Ovary (tissue), 9 donors: ENCODE measurements around the gene FBXW5. TPM values are rescaled to one million over a fixed set of nuclear protein-coding genes. Genes with fewer than 3 reads are reported as not detected.

Experiments used
- DNase-seq, 5 donors: peaks; one replicate each; pipeline ENCODE4 v3.0.0-alpha.2; 2019 to 2020
- H3K27ac ChIP-seq, 2 donors: fragments of 200-600 bp; one replicate each; pipeline versions ENCODE4 v1.5.1 to v1.8.0; 2019 to 2022
- H3K27me3 ChIP-seq: fragments of 200-600 bp; one replicate; pipeline ENCODE4 v1.8.0; 2022
- H3K36me3 ChIP-seq: fragments of 200-600 bp; sonication (generic); one replicate; pipeline ENCODE4 v1.5.1; 2019
- H3K4me1 ChIP-seq: one replicate; pipeline ENCODE4 v1.8.1; 2013; ENCODE audit warnings: mild to moderate bottlenecking, moderate library complexity; ENCODE audit not compliant: insufficient read depth
- H3K4me3 ChIP-seq: fragments of 200-600 bp; sonication (generic); one replicate; pipeline ENCODE4 v1.5.1; 2017
- H3K9me3 ChIP-seq, 2 donors: fragments of 200-600 bp in 1 of 2; sonication (generic) in 1 of 2; one replicate each; pipeline versions ENCODE4 v1.5.1 to v1.8.1; 2013 to 2019; ENCODE audit warnings: mild to moderate bottlenecking in 1 of 2, moderate library complexity in 1 of 2
- EP300 ChIP-seq: sonication (generic); formaldehyde crosslinking; IDR thresholded peaks from one replicate; pipeline ENCODE4 v1.6.1; 2017; ENCODE audit warnings: antibody characterized with exemption
- POLR2A ChIP-seq: fragments of 450-650 bp; IDR thresholded peaks from one replicate; pipeline ENCODE4 v1.6.1; 2017; ENCODE audit warnings: antibody characterized with exemption, mild to moderate bottlenecking, moderate library complexity
- WGBS, 3 donors: extraction: QIAGEN DNeasy Blood & Tissue Kit in 1 of 3; methylation state at CpG; one replicate each; pipeline versions ENCODE4 v1.1.5 to v1.1.7; 2013 to 2017; 5-methylcytosine and 5-hydroxymethylcytosine counted together
- intact Hi-C, 4 donors: fragments of 100-400 bp; cut with DNase I; formaldehyde crosslinking; loops; one replicate each; pipeline versions ENCODE4 v1.11.0 to v1.15.1; 2022 to 2023
- polyA plus RNA-seq, 2 donors: library from polyadenylated mRNA; stranded (reverse); fragments of 200-250 nt in 1 of 2; fragments of 350-450 nt in 1 of 2; fragmentation: Illumina TruSeq in 1 of 2; extraction: RNeasy Lipid Tissue Mini Kit (QIAGEN cat#74804) in 1 of 2; gene quantifications; one replicate each; pipeline ENCODE4 v1.2.3, GENCODE V29; 2013 to 2014
- total RNA-seq, 7 donors: library from RNA; depleted of rRNA in 2 of 7; stranded (reverse); fragments of >200 nt in 2 of 7; fragmentation: NEBNext Ultra II Directional in 3 of 7; extraction: Animal tissue kit (Norgen Biotek cat#: 25700) in 3 of 7; gene quantifications; one replicate each; pipeline versions ENCODE4 v1.1.0 to v1.2.4, GENCODE V29; 2016 to 2023
- TF ChIP-seq, protein P1 (sequence below), 3 donors: fragments of 450-650 bp in 2 of 3; fragments of 200-600 bp in 1 of 3; IDR thresholded peaks; one replicate each; pipeline versions ENCODE4 v1.5.1 to v1.8.0; 2016 to 2022; ENCODE audit warnings: antibody characterized with exemption in 3 of 3, mild to moderate bottlenecking in 1 of 3
- donor health status: DM: no; HTN: no; CAD: no; lungs with moderate emphysema.
- donor health status: DM: no; HTN: no; CAD: no.
- donor health status: Bipolar disorder and iron deficiency.
- donor health status: DM: yes; HTN: yes; CAD: no.
- donor health status: DM: no; HTN: no; CAD: no.
- donor health status: DM: yes; HTN: yes; CAD: no.

Gene FBXW5
- total and polyA plus RNA-seq, 9 donors: 2.2 to 75.5 (median 60.5) TPM

DNA sequence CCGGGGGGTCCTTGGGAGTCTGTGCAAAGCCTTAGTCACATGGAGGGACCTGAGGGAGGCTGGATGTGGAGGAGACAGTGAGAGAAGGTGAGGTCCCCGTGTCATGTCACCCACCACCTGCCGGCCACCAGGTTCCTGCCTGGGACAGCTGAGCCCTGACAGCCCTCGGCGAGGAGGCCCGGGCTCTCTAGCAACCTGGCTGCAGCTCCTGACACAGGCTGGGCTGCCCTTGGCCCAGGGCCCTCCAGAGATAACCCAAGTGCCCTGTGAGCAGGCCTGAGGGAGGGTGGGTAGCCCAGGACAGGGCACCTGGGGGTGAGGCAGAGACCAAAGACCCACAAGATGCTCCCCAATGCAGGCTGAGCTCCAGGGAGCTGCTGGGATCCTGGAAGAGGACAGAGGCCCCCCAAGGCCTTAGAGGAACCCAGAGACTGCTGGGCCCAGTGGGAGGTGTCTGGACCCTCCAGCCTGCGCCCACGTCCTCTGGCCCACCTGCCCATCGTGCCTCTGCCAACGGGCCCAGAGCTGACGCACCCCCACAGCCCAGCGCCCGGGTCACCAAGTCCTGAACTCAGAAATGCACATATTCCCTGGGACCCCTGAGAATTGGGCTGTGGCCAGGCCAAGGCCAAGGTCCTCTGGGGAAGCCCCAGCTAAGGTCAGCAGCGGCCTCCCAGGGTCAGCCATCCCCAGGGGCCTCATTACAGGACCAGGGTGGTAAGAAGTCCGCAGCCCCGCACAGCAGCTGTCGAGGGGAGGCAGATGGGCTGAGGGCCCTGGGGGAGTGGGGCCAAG is 24.0 kb upstream of the FBXW5 start:
- no peaks in the 10 kb centered on the region for H3K9me3 ChIP-seq
- no peak for DNase-seq
- H3K36me3 ChIP-seq: no peaks in the 10 kb centered on the region
- H3K4me3 ChIP-seq: no peak overlapping the region
- no peak overlapping the region for H3K27ac ChIP-seq
- intact Hi-C loops: no loop called here
- TF ChIP-seq EP300: no peak
- TF ChIP-seq, protein P1, sequence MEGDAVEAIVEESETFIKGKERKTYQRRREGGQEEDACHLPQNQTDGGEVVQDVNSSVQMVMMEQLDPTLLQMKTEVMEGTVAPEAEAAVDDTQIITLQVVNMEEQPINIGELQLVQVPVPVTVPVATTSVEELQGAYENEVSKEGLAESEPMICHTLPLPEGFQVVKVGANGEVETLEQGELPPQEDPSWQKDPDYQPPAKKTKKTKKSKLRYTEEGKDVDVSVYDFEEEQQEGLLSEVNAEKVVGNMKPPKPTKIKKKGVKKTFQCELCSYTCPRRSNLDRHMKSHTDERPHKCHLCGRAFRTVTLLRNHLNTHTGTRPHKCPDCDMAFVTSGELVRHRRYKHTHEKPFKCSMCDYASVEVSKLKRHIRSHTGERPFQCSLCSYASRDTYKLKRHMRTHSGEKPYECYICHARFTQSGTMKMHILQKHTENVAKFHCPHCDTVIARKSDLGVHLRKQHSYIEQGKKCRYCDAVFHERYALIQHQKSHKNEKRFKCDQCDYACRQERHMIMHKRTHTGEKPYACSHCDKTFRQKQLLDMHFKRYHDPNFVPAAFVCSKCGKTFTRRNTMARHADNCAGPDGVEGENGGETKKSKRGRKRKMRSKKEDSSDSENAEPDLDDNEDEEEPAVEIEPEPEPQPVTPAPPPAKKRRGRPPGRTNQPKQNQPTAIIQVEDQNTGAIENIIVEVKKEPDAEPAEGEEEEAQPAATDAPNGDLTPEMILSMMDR (IDR thresholded peaks at IDR 0.05): no peak
- no peak for TF ChIP-seq POLR2A
- H3K27me3 ChIP-seq: no peaks in the 10 kb centered on the region
- WGBS, 3 donors: 54 to 60% (median 58%) methylated on average over 17 of the region's 17 CpGs
- no peaks in the 10 kb centered on the region for H3K4me1 ChIP-seq

DNA sequence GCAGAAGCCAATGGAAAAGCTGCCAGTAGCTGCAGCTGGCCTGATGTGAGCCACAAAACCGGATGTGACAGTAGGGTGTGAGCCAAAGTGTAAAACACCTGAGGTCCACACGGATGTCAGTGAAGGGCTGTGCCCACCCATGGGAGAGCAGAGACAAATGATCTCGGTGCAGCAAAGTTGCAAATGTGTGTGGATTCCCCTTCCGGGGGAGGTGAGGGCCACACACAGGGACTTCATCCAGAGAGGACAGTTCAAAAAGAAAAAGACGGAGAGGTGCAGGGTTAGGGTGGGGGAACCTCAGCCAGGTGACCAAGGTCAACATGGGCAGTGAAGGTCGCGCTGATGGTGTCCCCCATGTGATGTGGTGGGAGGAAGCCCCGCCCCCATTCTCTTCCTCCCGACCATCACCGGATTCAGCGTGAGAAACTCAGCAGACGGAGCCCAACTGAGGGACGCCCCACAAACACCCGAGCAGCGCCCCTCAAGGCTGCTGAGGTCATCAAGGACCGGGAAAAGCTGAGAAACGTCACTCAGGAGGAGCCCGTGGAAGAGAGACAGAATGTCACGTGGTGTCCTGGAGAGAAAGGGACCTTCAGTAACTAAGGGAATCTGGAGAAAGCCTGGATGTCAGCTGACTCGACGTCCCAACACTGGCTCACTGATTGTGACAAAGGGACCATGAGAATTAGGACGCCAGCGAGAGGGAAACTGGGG is 21.4 kb upstream of the FBXW5 start:
- no peak for DNase-seq
- Histone ChIP-seq H3K4me1 (no peaks in the 10 kb centered on the region), H3K4me3 (no peak overlapping the region), H3K36me3 (no peaks in the 10 kb centered on the region), H3K27me3 (no peaks in the 10 kb centered on the region), H3K27ac (no peak overlapping the region), H3K9me3 (no peaks in the 10 kb centered on the region)
- no peak for TF ChIP-seq POLR2A
- no peak for TF ChIP-seq EP300
- TF ChIP-seq, protein P1 (IDR thresholded peaks at IDR 0.05): no peak
- intact Hi-C loops: no loop called here
- WGBS, 3 donors: 9 to 17% (median 14%) methylated on average over 23 of the region's 23 CpGs

DNA sequence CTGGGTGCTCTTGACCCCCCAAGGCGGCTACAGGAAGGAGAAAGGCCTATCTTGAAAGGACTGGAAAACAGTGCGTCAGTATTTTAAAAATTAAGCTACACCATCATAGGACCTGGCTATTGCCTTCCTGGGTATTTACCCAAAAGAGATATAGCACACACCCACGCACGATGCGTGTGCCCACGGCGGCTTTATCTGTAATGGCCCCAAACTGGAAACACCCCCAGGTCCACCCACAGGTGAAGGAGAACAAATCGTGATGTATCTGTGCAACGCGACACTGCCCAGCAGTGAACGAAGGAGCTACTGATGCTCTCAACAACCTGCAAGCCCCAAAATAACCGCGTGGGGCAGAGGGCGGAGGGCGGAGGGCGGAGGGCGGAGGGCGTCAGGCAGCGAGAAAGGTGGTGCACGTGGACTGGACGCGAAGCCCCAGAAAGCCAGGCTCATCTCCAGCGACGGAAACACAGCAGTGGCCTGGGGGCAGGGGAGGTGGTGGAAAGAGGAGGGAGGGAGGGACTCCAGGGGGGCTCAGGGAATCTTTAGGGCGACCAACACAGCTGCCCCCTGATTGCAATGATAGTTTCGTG is 20.4 kb upstream of the FBXW5 start:
- H3K36me3 ChIP-seq: no peaks in the 10 kb centered on the region
- H3K27ac ChIP-seq: no peak overlapping the region
- no peak for DNase-seq
- TF ChIP-seq POLR2A (no peak), EP300 (no peak)
- TF ChIP-seq, protein P1 (IDR thresholded peaks at IDR 0.05): no peak
- no peak overlapping the region for H3K4me3 ChIP-seq
- no peaks in the 10 kb centered on the region for H3K27me3 ChIP-seq
- intact Hi-C loops: no loop called here
- no peaks in the 10 kb centered on the region for H3K9me3 ChIP-seq
- WGBS, 3 donors: 69 to 72% (median 71%) methylated on average over 26 of the region's 26 CpGs
- no peaks in the 10 kb centered on the region for H3K4me1 ChIP-seq

DNA sequence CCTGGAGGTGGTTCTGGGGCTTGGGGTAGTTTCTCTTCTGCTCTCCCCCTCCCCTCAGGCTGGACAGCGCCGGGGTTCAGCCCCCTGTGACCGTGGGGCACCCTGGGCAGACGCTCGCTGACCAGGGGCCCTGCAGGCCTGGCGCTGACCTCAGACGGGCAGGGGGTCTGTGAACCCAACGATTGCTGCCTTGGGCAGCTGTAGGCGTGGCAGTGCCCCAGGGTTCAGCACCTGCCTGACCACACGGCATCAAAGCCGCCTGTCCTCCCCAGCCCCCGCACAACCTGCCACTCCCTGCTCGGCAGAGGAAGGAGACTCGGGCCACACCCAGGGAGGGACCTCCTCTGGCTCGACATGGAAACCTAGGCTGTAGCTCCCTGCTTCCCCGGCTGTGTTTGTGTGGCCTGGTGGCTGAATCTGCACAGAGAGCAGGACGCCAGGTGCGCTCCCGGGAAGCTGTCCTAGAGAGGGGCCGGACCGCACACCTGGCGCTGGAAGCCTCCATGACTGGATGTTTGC is 19.7 kb upstream of the FBXW5 start:
- no peaks in the 10 kb centered on the region for H3K4me1 ChIP-seq
- no peak for TF ChIP-seq EP300
- no peak for TF ChIP-seq POLR2A
- TF ChIP-seq, protein P1 (IDR thresholded peaks at IDR 0.05): no peak
- DNase-seq: no peak

More for the DNA sequence above, 19.7 kb upstream of the FBXW5 start:
- 64 to 79% (median 75%) methylated on average over 14 to 22 of the region's 22 CpGs for WGBS, 3 donors
- intact Hi-C loops: no loop called here
- Histone ChIP-seq H3K27ac (no peak overlapping the region), H3K36me3 (no peaks in the 10 kb centered on the region), H3K4me3 (no peak overlapping the region), H3K9me3 (no peaks in the 10 kb centered on the region), H3K27me3 (no peaks in the 10 kb centered on the region)
